Neuronal stem cell (in vitro differentiated cells): ENCODE measurements around the gene NOS1AP.

Experiments used
- DNase-seq: peaks from one replicate; pipeline ENCODE4 v3.0.0-alpha.2; 2013; ENCODE audit warnings: low spot score
- H2AFZ ChIP-seq: one replicate; pipeline ENCODE4 v1.6.1; 2013; ENCODE audit warnings: mild to moderate bottlenecking, low read length, inconsistent platforms
- H2AK5ac ChIP-seq: 2 replicates; pipeline ENCODE4 v1.6.1; 2013; ENCODE audit warnings: low read depth, mild to moderate bottlenecking, inconsistent platforms, low read length, moderate library complexity, mixed read lengths
- H2BK120ac ChIP-seq: 2 replicates; pipeline ENCODE4 v1.6.1; 2013; ENCODE audit warnings: low read depth, mild to moderate bottlenecking, inconsistent platforms, low read length, moderate library complexity, mixed read lengths
- H2BK12ac ChIP-seq: one replicate; pipeline ENCODE4 v1.6.1; 2013; ENCODE audit warnings: low read length, inconsistent platforms
- H2BK15ac ChIP-seq: 2 replicates; pipeline ENCODE4 v1.6.1; 2013; ENCODE audit warnings: mild to moderate bottlenecking, low read length, inconsistent platforms, mixed read lengths
- H2BK5ac ChIP-seq: one replicate; pipeline ENCODE4 v1.6.1; 2013; ENCODE audit warnings: inconsistent platforms, mild to moderate bottlenecking, low read length, moderate library complexity
- H3K14ac ChIP-seq: one replicate; pipeline ENCODE4 v1.6.1; 2013; ENCODE audit warnings: low read length, inconsistent platforms
- H3K18ac ChIP-seq: 2 replicates; pipeline ENCODE4 v1.6.1; 2013; ENCODE audit warnings: low read length, inconsistent platforms
- H3K23ac ChIP-seq: 2 replicates; pipeline ENCODE4 v1.6.1; 2013; ENCODE audit warnings: low read depth, mild to moderate bottlenecking, mixed read lengths, low read length, inconsistent platforms; ENCODE audit not compliant: poor library complexity
- H3K27ac ChIP-seq: replicated peaks from 3 replicates; pipeline ENCODE4 v1.5.1; 2013; ENCODE audit warnings: low read length, inconsistent platforms
- H3K27me3 ChIP-seq, 3 experiments: 2 replicates each; pipeline ENCODE4 v1.6.1; 2013; ENCODE audit warnings: low read length in 3 of 3, mild to moderate bottlenecking in 2 of 3, inconsistent platforms in 1 of 3, low read depth in 1 of 3, mixed read lengths in 1 of 3, moderate library complexity in 1 of 3; ENCODE audit not compliant: control insufficient read depth in 3 of 3, insufficient read depth in 3 of 3
- H3K36me3 ChIP-seq, 2 donors: replicated peaks in 1 of 2; 2 replicates each; pipeline ENCODE4 v1.6.1; 2013; ENCODE audit warnings: low read length in 2 of 2; ENCODE audit not compliant: control insufficient read depth in 2 of 2, insufficient read depth in 2 of 2
- H3K4ac ChIP-seq: 2 replicates; pipeline ENCODE4 v1.6.1; 2013; ENCODE audit warnings: inconsistent platforms, mild to moderate bottlenecking, low read length, moderate library complexity
- H3K4me1 ChIP-seq, 2 donors: 1 replicate in 1 of 2; 2 replicates in 1 of 2; pipeline ENCODE4 v1.6.1; 2013; ENCODE audit warnings: low read length in 2 of 2, low read depth in 1 of 2; ENCODE audit not compliant: control insufficient read depth in 2 of 2, insufficient read depth in 1 of 2
- H3K4me2 ChIP-seq: one replicate; pipeline ENCODE4 v1.6.1; 2013; ENCODE audit warnings: mild to moderate bottlenecking, low read length, inconsistent platforms; ENCODE audit not compliant: insufficient read depth, poor library complexity, severe bottlenecking
- H3K4me3 ChIP-seq, 2 donors: 2 replicates each; pipeline ENCODE4 v1.5.1; 2013; ENCODE audit warnings: low read length in 2 of 2, mild to moderate bottlenecking in 2 of 2, inconsistent platforms in 1 of 2, moderate library complexity in 1 of 2
- H3K79me1 ChIP-seq: one replicate; pipeline ENCODE4 v1.6.1; 2013; ENCODE audit warnings: low read depth, mild to moderate bottlenecking, inconsistent platforms, low read length, moderate library complexity
- H3K9ac ChIP-seq: one replicate; pipeline ENCODE4 v1.6.1; 2013; ENCODE audit warnings: mild to moderate bottlenecking, low read depth, low read length, inconsistent platforms; ENCODE audit not compliant: poor library complexity
- H3K9me3 ChIP-seq, 2 donors: replicated peaks in 1 of 2; 2 replicates each; pipeline versions ENCODE3 to v1.6.1; 2013; ENCODE audit warnings: low read length in 2 of 2, mild to moderate bottlenecking in 2 of 2, inconsistent platforms in 1 of 2, low read depth in 1 of 2, mixed read lengths in 1 of 2, moderate library complexity in 1 of 2; ENCODE audit not compliant: control insufficient read depth in 2 of 2, insufficient read depth in 1 of 2
- H4K8ac ChIP-seq: one replicate; pipeline ENCODE4 v1.6.1; 2013; ENCODE audit warnings: low read depth, mild to moderate bottlenecking, inconsistent platforms, low read length, moderate library complexity
- H4K91ac ChIP-seq: one replicate; pipeline ENCODE4 v1.6.1; 2013; ENCODE audit warnings: low read length, low read depth, mild to moderate bottlenecking, inconsistent platforms; ENCODE audit not compliant: poor library complexity
- WGBS, 2 donors: extraction: QIAGEN DNeasy Blood & Tissue Kit; methylation state at CpG; one replicate each; pipeline ENCODE4 v1.1.7; 2013; ENCODE audit warnings: missing lambda C conversion rate in 2 of 2, mixed read lengths in 1 of 2; ENCODE audit not compliant: insufficient read length in 2 of 2, insufficient replicate concordance in 1 of 2; ENCODE audit errors: extremely low coverage in 2 of 2; 5-methylcytosine and 5-hydroxymethylcytosine counted together

NOS1AP gene

DNA sequence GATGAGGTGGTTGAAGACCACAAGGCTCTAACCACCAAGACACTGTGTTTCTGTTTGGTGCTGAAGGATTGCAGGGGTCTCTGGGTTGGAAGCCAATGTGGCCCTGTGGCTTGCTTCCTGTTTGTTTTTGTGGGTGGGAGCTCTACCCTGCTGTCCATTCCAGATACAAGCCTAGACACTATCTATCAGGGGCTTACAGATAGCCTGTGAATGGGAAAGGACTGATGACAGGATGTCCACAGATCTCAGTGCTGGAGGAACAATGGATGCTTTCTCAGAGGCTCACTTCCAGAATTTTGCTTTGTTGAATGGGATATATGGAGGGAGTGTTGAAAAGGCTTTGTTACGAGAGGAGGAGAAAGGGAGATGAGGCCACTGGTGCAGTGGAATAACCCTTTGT, 69.7 kb downstream of the NOS1AP start:
- Histone ChIP-seq H3K4me2 (no peak overlapping the region), H3K27ac (no peak overlapping the region), H2AK5ac (no peak overlapping the region), H3K27me3 (no peaks in the 10 kb centered on the region), H3K4me1 (peaks cover 12 to 23% of the 10 kb centered on the region in 2 donors), H2BK120ac (no peak overlapping the region), H4K8ac (no peak overlapping the region), H3K9ac (no peak overlapping the region), H3K23ac (no peak overlapping the region), H3K14ac (no peak overlapping the region), H4K91ac (no peak overlapping the region), H3K18ac (no peak overlapping the region), H3K9me3 (no peaks in the 10 kb centered on the region), H3K4me3 (no peak overlapping the region), H2BK12ac (no peak overlapping the region), H3K36me3 (no peaks in the 10 kb centered on the region), H2BK5ac (no peak overlapping the region), H2BK15ac (no peak overlapping the region), H2AFZ (no peak overlapping the region), H3K4ac (no peak overlapping the region), H3K79me1 (no peaks in the 10 kb centered on the region)
- no peak for DNase-seq
- WGBS, 2 donors, result no CpG with 5 or more reads among the region's 1 CpG

DNA sequence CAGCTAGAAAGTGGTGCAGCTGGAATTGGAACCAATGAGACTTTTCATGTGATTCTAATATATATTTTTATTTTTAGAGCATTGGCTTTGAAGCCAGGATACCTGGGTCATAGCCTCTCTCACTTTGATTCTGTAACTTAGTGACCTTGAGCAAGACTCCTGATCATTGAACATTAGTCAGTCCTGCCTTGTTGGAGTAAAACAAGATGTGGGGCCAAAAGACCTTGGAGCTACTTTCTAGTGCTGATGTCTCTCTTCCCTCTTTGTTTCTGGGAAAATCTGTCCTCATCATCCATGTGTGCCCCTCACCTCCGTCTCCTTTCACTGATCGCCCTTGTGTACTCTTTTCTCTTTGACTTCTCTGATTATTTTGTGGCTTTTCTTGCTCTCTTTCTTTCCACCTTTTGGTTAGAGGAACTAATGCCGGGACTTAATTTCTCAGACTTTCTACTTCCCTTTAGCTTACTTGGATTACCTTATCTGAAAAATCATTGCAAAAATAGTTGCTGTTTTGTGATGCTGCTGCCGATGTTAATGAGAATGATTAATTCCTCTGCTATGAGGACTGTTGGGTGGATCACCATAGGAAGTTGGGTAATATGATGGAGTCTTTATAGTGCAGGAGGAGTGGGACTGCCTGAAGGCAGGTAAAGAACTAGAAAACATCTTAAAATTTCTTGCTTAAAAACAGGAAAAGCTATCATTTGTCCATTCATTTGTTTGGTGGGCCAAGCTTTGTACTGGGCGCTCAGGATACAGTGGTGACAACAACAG, 72.0 kb downstream of the NOS1AP start:
- H2AK5ac ChIP-seq, result no peak overlapping the region
- no peak overlapping the region for H2BK5ac ChIP-seq
- H3K27ac ChIP-seq, result no peak overlapping the region
- H3K18ac ChIP-seq, result no peak overlapping the region
- H3K4me3 ChIP-seq, result no peak overlapping the region
- no peak overlapping the region for H2BK120ac ChIP-seq
- no peaks in the 10 kb centered on the region for H3K9me3 ChIP-seq
- no peak overlapping the region for H2AFZ ChIP-seq
- no peaks in the 10 kb centered on the region for H3K79me1 ChIP-seq
- H4K91ac ChIP-seq, result no peak overlapping the region
- no peaks in the 10 kb centered on the region for H3K36me3 ChIP-seq
- no peak overlapping the region for H2BK12ac ChIP-seq
- no peak overlapping the region for H3K14ac ChIP-seq
- H3K4me1 ChIP-seq, result peaks cover 28 to 34% of the 10 kb centered on the region in 2 donors
- no peak for DNase-seq
- H3K27me3 ChIP-seq, result no peaks in the 10 kb centered on the region
- no CpG with 5 or more reads among the region's 5 CpGs for WGBS, 2 donors
- no peak overlapping the region for H3K23ac ChIP-seq
- no peak overlapping the region for H2BK15ac ChIP-seq
- H3K9ac ChIP-seq, result no peak overlapping the region
- H3K4me2 ChIP-seq, result no peak overlapping the region
- no peak overlapping the region for H3K4ac ChIP-seq
- no peak overlapping the region for H4K8ac ChIP-seq

DNA sequence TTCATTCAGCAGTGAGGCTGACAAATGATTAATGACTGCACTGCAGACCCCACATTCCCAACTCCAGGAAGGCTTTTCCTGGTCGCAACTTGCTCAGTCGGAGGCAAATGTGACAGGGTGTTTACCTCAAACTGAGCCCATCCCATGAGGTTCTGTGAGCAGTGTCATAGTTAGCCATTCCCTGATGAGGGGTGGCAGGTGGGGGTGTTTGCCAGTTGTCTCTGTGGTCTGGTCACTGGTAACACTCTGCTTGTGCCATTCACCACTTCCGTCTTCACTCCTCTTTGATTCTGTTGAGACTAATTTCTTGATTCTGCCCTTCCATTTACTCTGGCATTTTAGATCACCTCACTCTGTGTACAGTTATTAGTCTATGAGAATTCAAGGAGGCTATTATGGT, 73.5 kb downstream of the NOS1AP start:
- Histone ChIP-seq H3K4me3 (no peak overlapping the region), H3K9me3 (no peaks in the 10 kb centered on the region), H2BK12ac (no peak overlapping the region), H3K14ac (no peak overlapping the region), H2BK15ac (no peak overlapping the region), H4K91ac (no peak overlapping the region), H3K27ac (no peak overlapping the region), H4K8ac (no peak overlapping the region), H2BK5ac (no peak overlapping the region), H3K23ac (no peak overlapping the region), H3K18ac (no peak overlapping the region), H3K79me1 (no peaks in the 10 kb centered on the region), H3K27me3 (no peaks in the 10 kb centered on the region), H3K36me3 (no peaks in the 10 kb centered on the region), H3K9ac (no peak overlapping the region), H2AFZ (no peak overlapping the region), H3K4ac (no peak overlapping the region), H2AK5ac (no peak overlapping the region), H2BK120ac (no peak overlapping the region), H3K4me1 (peaks cover 23 to 26% of the 10 kb centered on the region in 2 donors), H3K4me2 (no peak overlapping the region)
- WGBS, 2 donors, result no CpG with 5 or more reads among the region's 3 CpGs
- DNase-seq, result no peak

DNA sequence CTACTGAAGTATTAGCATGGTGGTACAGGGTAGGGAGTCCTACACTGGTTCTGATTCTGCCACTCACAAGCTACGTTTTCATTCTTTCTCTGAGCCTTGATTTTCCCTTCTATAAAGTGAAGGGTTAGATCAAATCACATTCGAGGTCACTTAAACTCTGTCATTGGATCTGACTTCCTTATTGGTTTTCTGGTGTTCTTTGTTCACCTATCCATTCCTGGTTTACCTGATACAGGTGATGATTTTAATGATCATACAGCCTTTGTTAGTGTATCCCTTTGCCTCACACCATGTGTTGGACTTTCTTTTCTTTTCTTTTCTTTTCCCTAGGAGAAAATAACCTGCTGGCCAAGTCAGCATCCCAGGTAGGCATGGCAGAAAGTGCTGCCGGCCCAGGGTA, 74.8 kb downstream of the NOS1AP start:
- Histone ChIP-seq H3K27me3 (no peaks in the 10 kb centered on the region), H3K4me2 (no peak overlapping the region), H4K8ac (no peak overlapping the region), H2BK15ac (no peak overlapping the region), H3K18ac (no peak overlapping the region), H2BK120ac (no peak overlapping the region), H3K9ac (no peak overlapping the region), H2BK5ac (no peak overlapping the region), H3K79me1 (no peaks in the 10 kb centered on the region), H3K27ac (peak overlapping the region; percentile 96), H3K4me3 (peak overlapping the region in 1 of 2 donors; percentile 37), H3K36me3 (no peaks in the 10 kb centered on the region), H3K14ac (no peak overlapping the region), H2AK5ac (no peak overlapping the region), H3K4me1 (peaks cover 19 to 27% of the 10 kb centered on the region in 2 donors), H3K23ac (no peak overlapping the region), H3K4ac (no peak overlapping the region), H2BK12ac (no peak overlapping the region), H4K91ac (no peak overlapping the region), H2AFZ (peak overlapping the region; percentile 32), H3K9me3 (no peaks in the 10 kb centered on the region)
- no peak for DNase-seq
- WGBS, 2 donors, result no CpG with 5 or more reads among the region's 3 CpGs
